GM23338 (cell line): ENCODE data around the gene EIF5A. TPM values are rescaled to one million over a fixed set of nuclear protein-coding genes. Genes with fewer than 3 reads are reported as not detected.

ENCODE experiments used
- ATAC-seq: fragments of 200-7000 bp; cut with Tn5 transposase; 3 replicates; pipeline ENCODE4 v1.9.1; 2020
- DNase-seq: peaks from one replicate; pipeline ENCODE4 v3.0.0-alpha.2; 2015; ENCODE audit warnings: low spot score
- H2AFZ ChIP-seq: fragments of 200-600 bp; sonication (generic); 2 replicates; pipeline ENCODE4 v1.8.0; 2016; ENCODE audit warnings: antibody characterized with exemption, mild to moderate bottlenecking, moderate library complexity
- H3F3A ChIP-seq: fragments of 200-600 bp; sonication (generic); replicated peaks from 2 replicates; pipeline ENCODE4 v1.8.0; 2017; ENCODE audit warnings: antibody characterized with exemption, mixed run types, low read depth
- H3K27ac ChIP-seq: fragments of 200-600 bp; sonication (generic); 2 replicates; pipeline ENCODE4 v1.6.1; 2016; ENCODE audit warnings: low read depth
- H3K27me3 ChIP-seq: fragments of 200-600 bp; sonication (generic); 2 replicates; pipeline ENCODE4 v1.8.0; 2016; ENCODE audit warnings: mild to moderate bottlenecking, mixed run types, moderate library complexity; ENCODE audit not compliant: insufficient read depth
- H3K36me3 ChIP-seq: fragments of 200-600 bp; sonication (generic); 2 replicates; pipeline ENCODE4 v1.8.0; 2016; ENCODE audit warnings: mild to moderate bottlenecking; ENCODE audit not compliant: insufficient read depth
- H3K4me1 ChIP-seq: fragments of 200-600 bp; sonication (generic); 2 replicates; pipeline ENCODE4 v1.8.0; 2016; ENCODE audit warnings: mild to moderate bottlenecking, moderate library complexity; ENCODE audit not compliant: insufficient read depth
- H3K4me2 ChIP-seq: fragments of 200-600 bp; sonication (generic); 2 replicates; pipeline ENCODE4 v1.7.1; 2017; ENCODE audit warnings: mixed run types
- H3K4me3 ChIP-seq: fragments of 200-600 bp; sonication (generic); 2 replicates; pipeline ENCODE4 v1.6.1; 2016; ENCODE audit warnings: mixed run types
- H3K79me2 ChIP-seq: fragments of 200-600 bp; sonication (generic); replicated peaks from 2 replicates; pipeline ENCODE4 v1.8.0; 2017; ENCODE audit warnings: mild to moderate bottlenecking; ENCODE audit not compliant: insufficient read depth
- H3K9me2 ChIP-seq: fragments of 200-600 bp; sonication (generic); 2 replicates; pipeline ENCODE4 v1.8.0; 2017; ENCODE audit not compliant: insufficient read depth
- H4K20me1 ChIP-seq: fragments of 200-600 bp; sonication (generic); replicated peaks from 2 replicates; pipeline ENCODE4 v1.8.0; 2017; ENCODE audit warnings: mild to moderate bottlenecking; ENCODE audit not compliant: insufficient read depth
- H3K27ac Mint-ChIP-seq: 2 replicates; pipeline ENCODE4 v1.8.0; 2020; ENCODE audit warnings: inconsistent platforms, mild to moderate bottlenecking, moderate library complexity, mixed read lengths
- H3K27me3 Mint-ChIP-seq: 3 replicates; pipeline ENCODE4 v1.8.0; 2022; ENCODE audit warnings: low read depth, mild to moderate bottlenecking, moderate library complexity, mixed read lengths, inconsistent platforms; ENCODE audit not compliant: insufficient read depth, poor library complexity
- H3K36me3 Mint-ChIP-seq: 3 replicates; pipeline ENCODE4 v1.8.0; 2021; ENCODE audit warnings: low read depth, mild to moderate bottlenecking, inconsistent platforms, moderate library complexity, mixed read lengths
- H3K4me1 Mint-ChIP-seq: 3 replicates; pipeline ENCODE4 v1.8.0; 2020; ENCODE audit warnings: mild to moderate bottlenecking, inconsistent platforms, mixed read lengths
- H3K4me3 Mint-ChIP-seq: 3 replicates; pipeline ENCODE4 v1.8.0; 2021; ENCODE audit warnings: moderate library complexity, mild to moderate bottlenecking, inconsistent platforms, mixed read lengths
- H3K9me3 Mint-ChIP-seq: 3 replicates; pipeline ENCODE4 v1.8.0; 2020; ENCODE audit warnings: moderate library complexity, mild to moderate bottlenecking, inconsistent platforms, mixed read lengths
- CREB1 ChIP-seq: fragments of 250-450 bp; sonication (Bioruptor Pico); IDR thresholded peaks from 2 replicates; pipeline ENCODE4 v1.5.0; 2020; ENCODE audit warnings: low read depth, mild to moderate bottlenecking, moderate library complexity
- CTCF ChIP-seq, 2 experiments: fragments of 200-600 bp in 1 of 2; sonication (generic) in 1 of 2; conservative IDR thresholded peaks; 2 replicates each; pipeline versions ENCODE4 v1.5.1 to v1.6.1; 2016 to 2017; ENCODE audit warnings: antibody characterized with exemption in 2 of 2, low read depth in 2 of 2, mild to moderate bottlenecking in 2 of 2, moderate library complexity in 1 of 2
- EZH2 ChIP-seq: fragments of 200-600 bp; sonication (generic); IDR thresholded peaks from one replicate; pipeline ENCODE4 v1.8.0; 2017; ENCODE audit warnings: antibody characterized with exemption, mild to moderate bottlenecking, low read depth; ENCODE audit not compliant: unreplicated experiment
- EZH2phosphoT487 ChIP-seq: fragments of 200-600 bp; sonication (generic); IDR thresholded peaks from one replicate; pipeline ENCODE4 v1.8.1; 2018; ENCODE audit warnings: antibody characterized with exemption; ENCODE audit not compliant: unreplicated experiment
- JUNB ChIP-seq: IDR thresholded peaks from one replicate; pipeline ENCODE4 v1.6.1; 2016; ENCODE audit warnings: antibody characterized with exemption; ENCODE audit not compliant: unreplicated experiment
- NANOG ChIP-seq: IDR thresholded peaks from 2 replicates; pipeline ENCODE4 v1.6.1; 2016; ENCODE audit warnings: antibody characterized with exemption, borderline replicate concordance
- POLR2AphosphoS5 ChIP-seq: IDR thresholded peaks from 2 replicates; pipeline ENCODE4 v1.6.1; 2016; ENCODE audit warnings: antibody characterized with exemption, low read depth
- STAT1 ChIP-seq: IDR thresholded peaks from one replicate; pipeline ENCODE4 v1.6.1; 2016; ENCODE audit warnings: antibody characterized with exemption; ENCODE audit not compliant: unreplicated experiment
- ZNF114 ChIP-seq: fragments of 250-450 bp; sonication (Bioruptor Pico); IDR thresholded peaks from 2 replicates; pipeline ENCODE4 v1.5.0; 2020; ENCODE audit warnings: mild to moderate bottlenecking, moderate library complexity
- ZNF331 ChIP-seq: fragments of 250-450 bp; sonication (Bioruptor Pico); IDR thresholded peaks from 2 replicates; pipeline ENCODE4 v1.5.0; 2020; ENCODE audit warnings: low read depth, mild to moderate bottlenecking, moderate library complexity
- polyA plus RNA-seq: library from polyadenylated mRNA; unstranded; fragments of >200 nt; fragmentation: Nextera tagmentation; extraction: Ambion mirVana; gene quantifications from 2 replicates; pipeline ENCODE4 v1.2.1, GENCODE V29; 2016
- total RNA-seq: library from RNA; depleted of rRNA; stranded (reverse); fragments of >200 nt; shearing (Covaris generic); gene quantifications from 2 replicates; pipeline ENCODE4 v1.2.3, GENCODE V29; 2014
- TF ChIP-seq, protein P1 (sequence below): IDR thresholded peaks from one replicate; pipeline ENCODE4 v1.6.1; 2018; ENCODE audit warnings: antibody characterized with exemption; ENCODE audit not compliant: unreplicated experiment

EIF5A gene
- total and polyA plus RNA-seq, 2 experiments from 2014 or later, result 833 to 1,562 TPM

GRCh38 chr17:7321466-7321865 lies 14.0 kb downstream of the EIF5A start:
- Histone ChIP-seq H3K9me2 (no peaks in the 10 kb centered on the region), H3K4me2 (no peak overlapping the region), H3K27ac (no peak overlapping the region), H3K27me3 (no peaks in the 10 kb centered on the region), H3K4me3 (no peak overlapping the region), H3F3A (peaks cover 21% of the 10 kb centered on the region; the same call in 1 of the 2 replicates), H3K79me2 (no peaks in the 10 kb centered on the region), H3K36me3 (peaks cover 34% of the 10 kb centered on the region), H2AFZ (no peak overlapping the region), H4K20me1 (no peaks in the 10 kb centered on the region), H3K4me1 (no peaks in the 10 kb centered on the region; the same call in 1 of the 2 replicates)
- Mint-ChIP-seq H3K4me1 (peaks cover under 1% of the 10 kb centered on the region; the same call in 1 of the 3 replicates), H3K27me3 (peaks cover 6% of the 10 kb centered on the region), H3K27ac (no peak overlapping the region), H3K36me3 (peaks cover 75% of the 10 kb centered on the region), H3K9me3 (no peaks in the 10 kb centered on the region), H3K4me3 (no peak overlapping the region)
- ATAC-seq, result no peak
- DNase-seq, result no peak
- TF ChIP-seq POLR2AphosphoS5, result no peak
- no peak for TF ChIP-seq CTCF (conservative IDR thresholded peaks at IDR 0.05; ENCODE audit: low read depth in 2 of 2)
- no peak for TF ChIP-seq NANOG
- TF ChIP-seq EZH2phosphoT487, result no peak
- TF ChIP-seq ZNF331 (CRISPR knock-in tag), result no peak
- TF ChIP-seq ZNF114 (CRISPR knock-in tag), result no peak
- TF ChIP-seq STAT1, result no peak
- TF ChIP-seq CREB1 (CRISPR knock-in tag), result no peak
- TF ChIP-seq, protein P1, sequence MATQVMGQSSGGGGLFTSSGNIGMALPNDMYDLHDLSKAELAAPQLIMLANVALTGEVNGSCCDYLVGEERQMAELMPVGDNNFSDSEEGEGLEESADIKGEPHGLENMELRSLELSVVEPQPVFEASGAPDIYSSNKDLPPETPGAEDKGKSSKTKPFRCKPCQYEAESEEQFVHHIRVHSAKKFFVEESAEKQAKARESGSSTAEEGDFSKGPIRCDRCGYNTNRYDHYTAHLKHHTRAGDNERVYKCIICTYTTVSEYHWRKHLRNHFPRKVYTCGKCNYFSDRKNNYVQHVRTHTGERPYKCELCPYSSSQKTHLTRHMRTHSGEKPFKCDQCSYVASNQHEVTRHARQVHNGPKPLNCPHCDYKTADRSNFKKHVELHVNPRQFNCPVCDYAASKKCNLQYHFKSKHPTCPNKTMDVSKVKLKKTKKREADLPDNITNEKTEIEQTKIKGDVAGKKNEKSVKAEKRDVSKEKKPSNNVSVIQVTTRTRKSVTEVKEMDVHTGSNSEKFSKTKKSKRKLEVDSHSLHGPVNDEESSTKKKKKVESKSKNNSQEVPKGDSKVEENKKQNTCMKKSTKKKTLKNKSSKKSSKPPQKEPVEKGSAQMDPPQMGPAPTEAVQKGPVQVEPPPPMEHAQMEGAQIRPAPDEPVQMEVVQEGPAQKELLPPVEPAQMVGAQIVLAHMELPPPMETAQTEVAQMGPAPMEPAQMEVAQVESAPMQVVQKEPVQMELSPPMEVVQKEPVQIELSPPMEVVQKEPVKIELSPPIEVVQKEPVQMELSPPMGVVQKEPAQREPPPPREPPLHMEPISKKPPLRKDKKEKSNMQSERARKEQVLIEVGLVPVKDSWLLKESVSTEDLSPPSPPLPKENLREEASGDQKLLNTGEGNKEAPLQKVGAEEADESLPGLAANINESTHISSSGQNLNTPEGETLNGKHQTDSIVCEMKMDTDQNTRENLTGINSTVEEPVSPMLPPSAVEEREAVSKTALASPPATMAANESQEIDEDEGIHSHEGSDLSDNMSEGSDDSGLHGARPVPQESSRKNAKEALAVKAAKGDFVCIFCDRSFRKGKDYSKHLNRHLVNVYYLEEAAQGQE, result no peak

GRCh38 chr17:7322520-7323194 lies 15.2 kb downstream of the EIF5A start:
- Histone ChIP-seq H3K27ac (no peak overlapping the region), H3K4me3 (no peak overlapping the region), H3K79me2 (peaks cover 2% of the 10 kb centered on the region; the same call in 1 of the 2 replicates), H4K20me1 (no peaks in the 10 kb centered on the region), H3K27me3 (no peaks in the 10 kb centered on the region), H3K36me3 (peaks cover 34% of the 10 kb centered on the region), H3K4me1 (no peaks in the 10 kb centered on the region), H3K4me2 (no peak overlapping the region), H2AFZ (no peak overlapping the region), H3F3A (peaks cover 15% of the 10 kb centered on the region; the same call in 1 of the 2 replicates), H3K9me2 (no peaks in the 10 kb centered on the region)
- ATAC-seq (no peak), DNase-seq (no peak)
- H3K27me3 Mint-ChIP-seq, result peaks cover 5% of the 10 kb centered on the region
- no peak overlapping the region for H3K4me3 Mint-ChIP-seq
- no peaks in the 10 kb centered on the region for H3K9me3 Mint-ChIP-seq
- peaks cover 68% of the 10 kb centered on the region for H3K36me3 Mint-ChIP-seq
- H3K4me1 Mint-ChIP-seq, result no peaks in the 10 kb centered on the region
- H3K27ac Mint-ChIP-seq, result no peak overlapping the region
- TF ChIP-seq EZH2phosphoT487 (no peak), EZH2 (no peak), STAT1 (no peak), NANOG (no peak), JUNB (no peak), CTCF (conservative IDR thresholded peaks at IDR 0.05; ENCODE audit: low read depth in 2 of 2) (no peak), ZNF114 (CRISPR knock-in tag) (no peak), ZNF331 (CRISPR knock-in tag) (no peak)
- TF ChIP-seq, protein P1, result no peak
